Endothelial cell of umbilical vein (primary cell): Measurements from ENCODE around the gene ATF7IP. TPM values are rescaled to one million over a fixed set of nuclear protein-coding genes. Genes with fewer than 3 reads are reported as not detected.

Source experiments
- BruUV-seq: library from RNA; stranded (reverse); fragments of 400-500 nt; replicated peaks from 2 replicates; lab custom pipeline; 2021; lab: Mats Ljungman, UMichigan
- CTCF ChIA-PET: fragments of 300-600, 350-600 bp; sonication (Branson Sonifier 250); formaldehyde crosslinking; loops from one replicate; lab custom pipeline; 2021; ENCODE audit warnings: antibody characterized with exemption, inconsistent platforms; lab: Charles Lee
- POLR2A ChIA-PET: fragments of 300-600, 350-600 bp; sonication (Branson Sonifier 250); formaldehyde crosslinking; loops from one replicate; lab custom pipeline; 2021; ENCODE audit warnings: antibody characterized with exemption, inconsistent platforms; lab: Charles Lee
- DNase-seq: peaks from one replicate; pipeline ENCODE4 v3.0.0-alpha.2; 2011; ENCODE audit warnings: low read depth, low spot score
- FAIRE-seq: peaks from 2 replicates; lab custom pipeline; 2011; peaks lifted over from hg19 to GRCh38; lab: Jason Lieb, UNC
- H2AFZ ChIP-seq: 2 replicates; pipeline ENCODE4 v1.6.0; 2012; ENCODE audit warnings: low read depth, low read length, control low read depth, inconsistent platforms
- H3K27ac ChIP-seq: 2 replicates; pipeline ENCODE4 v1.5.1; 2011; ENCODE audit warnings: low read depth, mild to moderate bottlenecking, control low read depth, low read length, moderate library complexity; ENCODE audit not compliant: insufficient read depth
- H3K27me3 ChIP-seq, 2 experiments: 2 replicates each; pipeline versions ENCODE4 v1.6.0 to v1.6.1; 2011; ENCODE audit warnings: low read length in 2 of 2, mixed read lengths in 1 of 2; ENCODE audit not compliant: control insufficient read depth in 2 of 2, insufficient read depth in 2 of 2
- H3K36me3 ChIP-seq, 2 experiments: 2 replicates in 1 of 2; 3 replicates in 1 of 2; pipeline ENCODE4 v1.5.1; 2011; ENCODE audit warnings: low read length in 2 of 2, mild to moderate bottlenecking in 1 of 2, moderate library complexity in 1 of 2; ENCODE audit not compliant: control insufficient read depth in 2 of 2, insufficient read depth in 2 of 2; ENCODE audit errors: extremely low read depth in 1 of 2
- H3K4me1 ChIP-seq: 3 replicates; pipeline ENCODE4 v1.5.1; 2011; ENCODE audit warnings: mild to moderate bottlenecking, low read length; ENCODE audit not compliant: control insufficient read depth, insufficient read depth; ENCODE audit errors: extremely low read depth
- H3K4me2 ChIP-seq: 2 replicates; pipeline ENCODE4 v1.6.1; 2011; ENCODE audit warnings: low read length, control low read depth, mixed read lengths; ENCODE audit not compliant: insufficient read depth
- H3K4me3 ChIP-seq, 3 experiments: fragments of 200-600 bp in 1 of 3; sonication (generic), shearing (Covaris generic) in 1 of 3; replicated peaks in 1 of 3; 2 replicates each; pipeline ENCODE4 v1.5.1; 2011 to 2016; ENCODE audit warnings: control low read depth in 3 of 3, low read length in 3 of 3, mild to moderate bottlenecking in 2 of 3, inconsistent platforms in 1 of 3, low read depth in 1 of 3, moderate library complexity in 1 of 3; ENCODE audit not compliant: insufficient read depth in 1 of 3
- H3K79me2 ChIP-seq: 2 replicates; pipeline ENCODE4 v1.6.0; 2012; ENCODE audit warnings: low read length, inconsistent platforms; ENCODE audit not compliant: control insufficient read depth, insufficient read depth
- H3K9ac ChIP-seq: replicated peaks from 2 replicates; pipeline ENCODE3; 2011; ENCODE audit warnings: low read length, control low read depth; ENCODE audit not compliant: insufficient read depth; ENCODE audit errors: extremely low read depth
- H3K9me1 ChIP-seq: replicated peaks from 3 replicates; pipeline ENCODE4 v1.6.0; 2011; ENCODE audit warnings: mild to moderate bottlenecking, low read length; ENCODE audit not compliant: control insufficient read depth, insufficient read depth; ENCODE audit errors: extremely low read depth
- H3K9me3 ChIP-seq: replicated peaks from 2 replicates; pipeline ENCODE4 v1.5.1; 2012; ENCODE audit warnings: low read length, inconsistent platforms; ENCODE audit not compliant: control insufficient read depth, insufficient read depth
- H4K20me1 ChIP-seq: replicated peaks from 2 replicates; pipeline ENCODE3; 2011; ENCODE audit warnings: mild to moderate bottlenecking, low read length; ENCODE audit not compliant: control insufficient read depth, insufficient read depth; ENCODE audit errors: extremely low read depth
- FOS ChIP-seq: IDR thresholded peaks from 2 replicates; pipeline ENCODE4 v1.6.1; 2011; ENCODE audit warnings: mild to moderate bottlenecking, low read length, moderate library complexity, borderline replicate concordance; ENCODE audit not compliant: insufficient read depth
- GATA2 ChIP-seq: IDR thresholded peaks from 2 replicates; pipeline ENCODE4 v1.7.0; 2011; ENCODE audit warnings: low read depth, mild to moderate bottlenecking, moderate library complexity, mixed read lengths, low read length; ENCODE audit not compliant: insufficient read length, insufficient read depth
- JUN ChIP-seq: IDR thresholded peaks from 2 replicates; pipeline ENCODE4 v1.6.1; 2011; ENCODE audit warnings: borderline replicate concordance, low read depth; ENCODE audit not compliant: insufficient read length, insufficient read depth
- POLR2A ChIP-seq: IDR thresholded peaks from 2 replicates; pipeline ENCODE4 v1.6.1; 2012; ENCODE audit warnings: low read depth, mild to moderate bottlenecking, control low read depth, low read length
- POLR2AphosphoS5 ChIP-seq: IDR thresholded peaks from 2 replicates; pipeline ENCODE4 v1.6.1; 2012; ENCODE audit warnings: low read depth, mild to moderate bottlenecking, control low read depth, low read length, moderate library complexity; ENCODE audit not compliant: insufficient read depth
- dilution Hi-C: fragments of 300-500 bp; cut with MboI; formaldehyde crosslinking; loops from one replicate; pipeline ENCODE4 v1.15.0; 2019; ENCODE audit warnings: low sequenced_read_pairs; ENCODE audit not compliant: extremely low pct_ligation_motif_present
- intact Hi-C: fragments of 100-400 bp; cut with micrococcal nuclease; formaldehyde crosslinking; loops from one replicate; pipeline ENCODE4 v1.10.0; 2022
- polyA plus RNA-seq, 4 experiments: library from polyadenylated mRNA; depleted of rRNA in 3 of 4; stranded (reverse) in 3 of 4; unstranded in 1 of 4; fragments of >200 nt; gene quantifications; 2 replicates each; pipeline versions ENCODE4 v1.2.1 to v1.2.3, GENCODE V29; 2011 to 2012; ENCODE audit warnings: missing spikeins in 1 of 4
- total RNA-seq: library from RNA; stranded (reverse); gene quantifications from 2 replicates; pipeline ENCODE4 v1.2.3, GENCODE V29; 2021
- TF ChIP-seq, protein P1 (sequence below), 2 donors: IDR thresholded peaks; 1 replicate in 1 of 2; 2 replicates in 1 of 2; pipeline ENCODE4 v1.5.1; 2011; ENCODE audit warnings: low read length in 2 of 2, mild to moderate bottlenecking in 2 of 2, moderate library complexity in 2 of 2, control low read depth in 1 of 2, inconsistent platforms in 1 of 2, low read depth in 1 of 2; ENCODE audit not compliant: insufficient read depth in 1 of 2; ENCODE audit errors: extremely low read depth in 1 of 2
- TF ChIP-seq, protein P2 (sequence below): IDR thresholded peaks from 2 replicates; pipeline ENCODE4 v1.6.1; 2011; ENCODE audit not compliant: insufficient read depth, insufficient read length

Gene ATF7IP
- total and polyA plus RNA-seq, 2 donors (not counting 3 experiments of a cell fraction or from before 2014, with no cell fraction given) = 14.5 to 73.5 TPM

DNA sequence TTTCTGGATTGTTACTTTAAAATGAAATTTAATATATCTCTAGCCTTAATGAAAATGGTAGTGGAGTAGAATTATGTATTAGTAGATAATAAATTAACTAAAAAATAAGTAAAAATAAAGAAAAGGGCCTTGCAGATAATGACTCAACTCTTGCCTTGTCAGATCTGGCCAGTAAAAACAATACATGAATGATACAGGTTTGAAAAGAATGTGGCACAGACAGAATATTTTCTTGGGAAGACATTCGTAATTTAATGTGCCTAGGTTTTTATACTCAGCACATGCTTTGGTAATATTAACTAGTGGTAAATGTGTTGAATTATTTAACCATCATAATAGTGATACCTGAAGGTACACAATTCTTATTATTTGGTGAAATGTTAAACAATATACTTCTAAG is 28.3 kb downstream of the ATF7IP start:
- CTCF ChIA-PET = interaction anchor here (1.0 to 4.2 kb wide), 8 partner anchors 9 to 156 kb away, joined by 3 to 23 read pairs (median 4); no protein-coding TSS in a partner anchor
- H3K9ac ChIP-seq = no peak overlapping the region
- FAIRE-seq = peak; percentile 26

More for the DNA sequence above, 28.3 kb downstream of the ATF7IP start:
- BruUV-seq = no TSS peak
- H3K36me3 ChIP-seq = no peaks in the 10 kb centered on the region
- intact Hi-C loops = loop anchor here (1.0 to 2.0 kb wide), 2 partner anchors 8 to 137 kb away; no protein-coding TSS in a partner anchor
- no peaks in the 10 kb centered on the region for H4K20me1 ChIP-seq
- peak; percentile 50 for DNase-seq
- TF ChIP-seq FOS (no peak), POLR2A (no peak), GATA2 (no peak), POLR2AphosphoS5 (no peak), JUN (no peak)
- TF ChIP-seq, protein P1, sequence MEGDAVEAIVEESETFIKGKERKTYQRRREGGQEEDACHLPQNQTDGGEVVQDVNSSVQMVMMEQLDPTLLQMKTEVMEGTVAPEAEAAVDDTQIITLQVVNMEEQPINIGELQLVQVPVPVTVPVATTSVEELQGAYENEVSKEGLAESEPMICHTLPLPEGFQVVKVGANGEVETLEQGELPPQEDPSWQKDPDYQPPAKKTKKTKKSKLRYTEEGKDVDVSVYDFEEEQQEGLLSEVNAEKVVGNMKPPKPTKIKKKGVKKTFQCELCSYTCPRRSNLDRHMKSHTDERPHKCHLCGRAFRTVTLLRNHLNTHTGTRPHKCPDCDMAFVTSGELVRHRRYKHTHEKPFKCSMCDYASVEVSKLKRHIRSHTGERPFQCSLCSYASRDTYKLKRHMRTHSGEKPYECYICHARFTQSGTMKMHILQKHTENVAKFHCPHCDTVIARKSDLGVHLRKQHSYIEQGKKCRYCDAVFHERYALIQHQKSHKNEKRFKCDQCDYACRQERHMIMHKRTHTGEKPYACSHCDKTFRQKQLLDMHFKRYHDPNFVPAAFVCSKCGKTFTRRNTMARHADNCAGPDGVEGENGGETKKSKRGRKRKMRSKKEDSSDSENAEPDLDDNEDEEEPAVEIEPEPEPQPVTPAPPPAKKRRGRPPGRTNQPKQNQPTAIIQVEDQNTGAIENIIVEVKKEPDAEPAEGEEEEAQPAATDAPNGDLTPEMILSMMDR (IDR thresholded peaks at IDR 0.05; ENCODE audit: extremely low read depth in 1 of 2, insufficient read depth in 1 of 2, low read depth in 1 of 2, low read length in 2 of 2) = no peak
- TF ChIP-seq, protein P2, sequence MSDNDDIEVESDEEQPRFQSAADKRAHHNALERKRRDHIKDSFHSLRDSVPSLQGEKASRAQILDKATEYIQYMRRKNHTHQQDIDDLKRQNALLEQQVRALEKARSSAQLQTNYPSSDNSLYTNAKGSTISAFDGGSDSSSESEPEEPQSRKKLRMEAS = no peak
- peak overlapping the region in 1 of 3 experiments; percentile 29 for H3K4me3 ChIP-seq
- H3K9me1 ChIP-seq = no peaks in the 10 kb centered on the region
- no peaks in the 10 kb centered on the region for H3K27me3 ChIP-seq
- H2AFZ ChIP-seq = no peak overlapping the region
- H3K27ac ChIP-seq = peak overlapping the region; percentile 42
- peaks cover 26% of the 10 kb centered on the region for H3K4me1 ChIP-seq
- no peaks in the 10 kb centered on the region for H3K9me3 ChIP-seq
- POLR2A ChIA-PET = no interaction called here
- dilution Hi-C loops = no loop called here
- H3K4me2 ChIP-seq = peak overlapping the region; percentile 58
- H3K79me2 ChIP-seq = peaks cover 78% of the 10 kb centered on the region
